ENCODE data around the gene KCNMA1. TPM values are rescaled to one million over a fixed set of nuclear protein-coding genes. Genes with fewer than 3 reads are reported as not detected.

Gene KCNMA1
- total and polyA plus RNA-seq, 7 experiments from 2014 or later = 0.42 TPM; not detected in 6

- Mint-ChIP-seq H3K4me3 (no peak overlapping the region), H3K36me3 (peaks cover 0 to 4% (median 0%) of the 10 kb centered on the region in 5 donors), H3K9me3 (peaks cover 0 to 5% (median 0%) of the 10 kb centered on the region in 11 donors), H3K27ac (no peak overlapping the region), H3K27me3 (peaks cover 5 to 21% (median 14%) of the 10 kb centered on the region in 5 donors), H3K4me1 (peaks cover 0 to 18% (median 6%) of the 10 kb centered on the region in 7 donors)
- ChIA-PET POLR2A (no interaction called here), CTCF (no interaction called here)
- ATAC-seq (no peak), DNase-seq (no peak)
- Histone ChIP-seq H3K36me3 (ENCODE audit: control insufficient read depth in 2 of 3, insufficient read depth in 3 of 3, low read length in 3 of 3) (no peaks in the 10 kb centered on the region), H3K27me3 (ENCODE audit: control insufficient read depth in 2 of 2, insufficient read depth in 2 of 2, low read length in 2 of 2) (no peaks in the 10 kb centered on the region), H3K27ac (ENCODE audit: low read depth, low read length) (no peak overlapping the region), H3K4me3 (ENCODE audit: low read length) (no peak overlapping the region), H3K4me1 (ENCODE audit: control insufficient read depth in 2 of 2, insufficient read depth in 2 of 2, low read length in 2 of 2) (no peaks in the 10 kb centered on the region), H3K9me3 (ENCODE audit: control insufficient read depth in 2 of 3, low read length in 3 of 3) (no peaks in the 10 kb centered on the region)
- intact Hi-C loops (cut with micrococcal nuclease) = no loop called here
Observed at GRCh38 chr10:76962851-76963250, 674.8 kb downstream of the KCNMA1 start.

GRCh38 chr10:76961841-76962240 lies 675.8 kb downstream of the KCNMA1 start:
- ATAC-seq = no peak
- no peak for DNase-seq
- no peaks in the 10 kb centered on the region for H3K36me3 ChIP-seq (ENCODE audit: control insufficient read depth in 2 of 3, insufficient read depth in 3 of 3, low read length in 3 of 3)
- intact Hi-C loops (cut with micrococcal nuclease) = no loop called here
- no peak overlapping the region for H3K27ac ChIP-seq (ENCODE audit: low read depth, low read length)
- H3K4me3 ChIP-seq (ENCODE audit: low read length) = no peak overlapping the region
- Mint-ChIP-seq H3K4me3 (peak overlapping the region in 1 of 10 donors; percentile 17), H3K9me3 (peaks cover 0 to 5% (median 0%) of the 10 kb centered on the region in 11 donors), H3K36me3 (peaks cover 0 to 4% (median 0%) of the 10 kb centered on the region in 5 donors), H3K27me3 (peaks cover 5 to 12% (median 6%) of the 10 kb centered on the region in 5 donors), H3K27ac (no peak overlapping the region), H3K4me1 (peaks cover 0 to 18% (median 6%) of the 10 kb centered on the region in 7 donors)
- CTCF ChIA-PET = no interaction called here
- POLR2A ChIA-PET = no interaction called here
- no peaks in the 10 kb centered on the region for H3K27me3 ChIP-seq (ENCODE audit: control insufficient read depth in 2 of 2, insufficient read depth in 2 of 2, low read length in 2 of 2)
- H3K9me3 ChIP-seq (ENCODE audit: control insufficient read depth in 2 of 3, low read length in 3 of 3) = no peaks in the 10 kb centered on the region
- H3K4me1 ChIP-seq (ENCODE audit: control insufficient read depth in 2 of 2, insufficient read depth in 2 of 2, low read length in 2 of 2) = no peaks in the 10 kb centered on the region

- peaks cover 0 to 5% (median 0%) of the 10 kb centered on the region in 11 donors for H3K9me3 Mint-ChIP-seq
- H3K4me1 Mint-ChIP-seq = peaks cover 0 to 18% (median 6%) of the 10 kb centered on the region in 7 donors
- peaks cover 0 to 5% (median 5%) of the 10 kb centered on the region in 5 donors for H3K27me3 Mint-ChIP-seq
Observed at GRCh38 chr10:76959111-76959510, 678.5 kb downstream of the KCNMA1 start.

GRCh38 chr10:76954838-76955237 lies 682.8 kb downstream of the KCNMA1 start:
- H3K27me3 Mint-ChIP-seq = peaks cover 0 to 2% (median 0%) of the 10 kb centered on the region in 5 donors
- ATAC-seq (no peak), DNase-seq (no peak)
- intact Hi-C loops (cut with micrococcal nuclease) = no loop called here
- ChIA-PET POLR2A (no interaction called here), CTCF (no interaction called here)
- H3K4me1 Mint-ChIP-seq = no peaks in the 10 kb centered on the region
- Histone ChIP-seq H3K4me1 (ENCODE audit: control insufficient read depth in 2 of 2, insufficient read depth in 2 of 2, low read length in 2 of 2) (no peaks in the 10 kb centered on the region), H3K27ac (ENCODE audit: low read depth, low read length) (no peak overlapping the region), H3K27me3 (ENCODE audit: control insufficient read depth in 2 of 2, insufficient read depth in 2 of 2, low read length in 2 of 2) (no peaks in the 10 kb centered on the region), H3K4me3 (ENCODE audit: low read length) (no peak overlapping the region), H3K36me3 (ENCODE audit: control insufficient read depth in 2 of 3, insufficient read depth in 3 of 3, low read length in 3 of 3) (no peaks in the 10 kb centered on the region), H3K9me3 (ENCODE audit: control insufficient read depth in 2 of 3, low read length in 3 of 3) (no peaks in the 10 kb centered on the region)
- H3K9me3 Mint-ChIP-seq = no peaks in the 10 kb centered on the region
- peaks cover 0 to 4% (median 0%) of the 10 kb centered on the region in 5 donors for H3K36me3 Mint-ChIP-seq
- H3K4me3 Mint-ChIP-seq = no peak overlapping the region
- H3K27ac Mint-ChIP-seq = no peak overlapping the region

More at GRCh38 chr10:76959111-76959510, 678.5 kb downstream of the KCNMA1 start:
- ATAC-seq = no peak
- H3K27ac Mint-ChIP-seq = no peak overlapping the region
- ChIA-PET CTCF (no interaction called here), POLR2A (no interaction called here)
- no peaks in the 10 kb centered on the region for H3K36me3 ChIP-seq (ENCODE audit: control insufficient read depth in 2 of 3, insufficient read depth in 3 of 3, low read length in 3 of 3)
- peaks cover 0 to 4% (median 0%) of the 10 kb centered on the region in 5 donors for H3K36me3 Mint-ChIP-seq
- no peak overlapping the region for H3K4me3 ChIP-seq (ENCODE audit: low read length)
- DNase-seq = no peak
- no peak overlapping the region for H3K27ac ChIP-seq (ENCODE audit: low read depth, low read length)
- intact Hi-C loops (cut with micrococcal nuclease) = no loop called here
- H3K9me3 ChIP-seq (ENCODE audit: control insufficient read depth in 2 of 3, low read length in 3 of 3) = no peaks in the 10 kb centered on the region
- H3K4me3 Mint-ChIP-seq = no peak overlapping the region
- no peaks in the 10 kb centered on the region for H3K4me1 ChIP-seq (ENCODE audit: control insufficient read depth in 2 of 2, insufficient read depth in 2 of 2, low read length in 2 of 2)
- H3K27me3 ChIP-seq (ENCODE audit: control insufficient read depth in 2 of 2, insufficient read depth in 2 of 2, low read length in 2 of 2) = no peaks in the 10 kb centered on the region

- no peak for ATAC-seq
Observed at GRCh38 chr10:76950354-76950753, 687.3 kb downstream of the KCNMA1 start.

GRCh38 chr10:76946270-76946669 lies 691.3 kb downstream of the KCNMA1 start:
- Mint-ChIP-seq H3K27me3 (peaks cover 0 to 15% (median 9%) of the 10 kb centered on the region in 5 donors), H3K4me1 (peaks cover 0 to 4% (median 0%) of the 10 kb centered on the region in 7 donors), H3K27ac (no peak overlapping the region), H3K4me3 (no peak overlapping the region), H3K36me3 (no peaks in the 10 kb centered on the region), H3K9me3 (peaks cover 0 to 3% (median 0%) of the 10 kb centered on the region in 11 donors)
- CTCF ChIA-PET = no interaction called here
- no peaks in the 10 kb centered on the region for H3K36me3 ChIP-seq (ENCODE audit: control insufficient read depth in 2 of 3, insufficient read depth in 3 of 3, low read length in 3 of 3)
- no peaks in the 10 kb centered on the region for H3K4me1 ChIP-seq (ENCODE audit: control insufficient read depth in 2 of 2, insufficient read depth in 2 of 2, low read length in 2 of 2)
- H3K27me3 ChIP-seq (ENCODE audit: control insufficient read depth in 2 of 2, insufficient read depth in 2 of 2, low read length in 2 of 2) = no peaks in the 10 kb centered on the region
- intact Hi-C loops (cut with micrococcal nuclease) = no loop called here
- DNase-seq (no peak), ATAC-seq (no peak)
- POLR2A ChIA-PET = no interaction called here
- H3K27ac ChIP-seq (ENCODE audit: low read depth, low read length) = no peak overlapping the region
- H3K9me3 ChIP-seq (ENCODE audit: control insufficient read depth in 2 of 3, low read length in 3 of 3) = no peaks in the 10 kb centered on the region
- H3K4me3 ChIP-seq (ENCODE audit: low read length) = no peak overlapping the region

More at GRCh38 chr10:76950354-76950753, 687.3 kb downstream of the KCNMA1 start:
- no peak for DNase-seq
- Histone ChIP-seq H3K27ac (ENCODE audit: low read depth, low read length) (no peak overlapping the region), H3K4me3 (ENCODE audit: low read length) (no peak overlapping the region), H3K4me1 (ENCODE audit: control insufficient read depth in 2 of 2, insufficient read depth in 2 of 2, low read length in 2 of 2) (no peaks in the 10 kb centered on the region), H3K36me3 (ENCODE audit: control insufficient read depth in 2 of 3, insufficient read depth in 3 of 3, low read length in 3 of 3) (no peaks in the 10 kb centered on the region), H3K27me3 (ENCODE audit: control insufficient read depth in 2 of 2, insufficient read depth in 2 of 2, low read length in 2 of 2) (no peaks in the 10 kb centered on the region), H3K9me3 (ENCODE audit: control insufficient read depth in 2 of 3, low read length in 3 of 3) (no peaks in the 10 kb centered on the region)
- intact Hi-C loops (cut with micrococcal nuclease) = no loop called here
- ChIA-PET POLR2A (no interaction called here), CTCF (no interaction called here)
- Mint-ChIP-seq H3K27me3 (peaks cover 0 to 6% (median 2%) of the 10 kb centered on the region in 5 donors), H3K36me3 (no peaks in the 10 kb centered on the region), H3K4me1 (no peaks in the 10 kb centered on the region), H3K4me3 (no peak overlapping the region), H3K9me3 (no peaks in the 10 kb centered on the region), H3K27ac (no peak overlapping the region)

GRCh38 chr10:76945166-76945565 lies 692.4 kb downstream of the KCNMA1 start:
- Mint-ChIP-seq H3K27me3 (peaks cover 0 to 15% (median 10%) of the 10 kb centered on the region in 5 donors), H3K4me3 (no peak overlapping the region), H3K4me1 (peaks cover 0 to 4% (median 0%) of the 10 kb centered on the region in 7 donors), H3K27ac (no peak overlapping the region), H3K36me3 (no peaks in the 10 kb centered on the region), H3K9me3 (peaks cover 0 to 3% (median 0%) of the 10 kb centered on the region in 11 donors)
- Histone ChIP-seq H3K4me1 (ENCODE audit: control insufficient read depth in 2 of 2, insufficient read depth in 2 of 2, low read length in 2 of 2) (no peaks in the 10 kb centered on the region), H3K27me3 (ENCODE audit: control insufficient read depth in 2 of 2, insufficient read depth in 2 of 2, low read length in 2 of 2) (no peaks in the 10 kb centered on the region), H3K4me3 (ENCODE audit: low read length) (no peak overlapping the region), H3K36me3 (ENCODE audit: control insufficient read depth in 2 of 3, insufficient read depth in 3 of 3, low read length in 3 of 3) (no peaks in the 10 kb centered on the region), H3K9me3 (ENCODE audit: control insufficient read depth in 2 of 3, low read length in 3 of 3) (no peaks in the 10 kb centered on the region), H3K27ac (ENCODE audit: low read depth, low read length) (no peak overlapping the region)
- ChIA-PET CTCF (interaction anchor here (1.0 kb wide), 1 partner anchor 60 kb away, joined by 3 read pairs; no protein-coding TSS in a partner anchor), POLR2A (no interaction called here)
- no peak for DNase-seq
- intact Hi-C loops (cut with micrococcal nuclease) = no loop called here
- ATAC-seq = no peak

All from naive thymus-derived CD4-positive, alpha-beta T cell (primary cell).